GF-D8 (cell line): ENCODE data around the gene NFASC.

Experiments used
- DNase-seq: peaks from one replicate; lab custom pipeline; 2025; lab: John Stamatoyannopoulos, UW

The NFASC gene

GRCh38 chr1:205062895-205063294 is 192.2 kb downstream of the NFASC start:
- DNase-seq, result no peak

GRCh38 chr1:205064301-205064700 is 193.6 kb downstream of the NFASC start:
- no peak for DNase-seq

- no peak for DNase-seq
Observed at GRCh38 chr1:205064741-205065316, 194.2 kb downstream of the NFASC start.

- no peak for DNase-seq
Observed at GRCh38 chr1:205065666-205066065, 195.0 kb downstream of the NFASC start.

- DNase-seq, result no peak
Observed at GRCh38 chr1:205066141-205066818, 195.6 kb downstream of the NFASC start.

GRCh38 chr1:205067031-205067430 is 196.4 kb downstream of the NFASC start:
- DNase-seq, result no peak

- no peak for DNase-seq
Observed at GRCh38 chr1:205068001-205068400, 197.3 kb downstream of the NFASC start.

- DNase-seq, result no peak
Observed at GRCh38 chr1:205068457-205069040, 197.9 kb downstream of the NFASC start.

GRCh38 chr1:205069371-205070125 is 198.9 kb downstream of the NFASC start:
- no peak for DNase-seq

GRCh38 chr1:205071028-205071409 is 200.4 kb downstream of the NFASC start:
- DNase-seq, result no peak

- no peak for DNase-seq
Observed at GRCh38 chr1:205071801-205072200, 201.1 kb downstream of the NFASC start.

GRCh38 chr1:205072286-205072685 is 201.6 kb downstream of the NFASC start:
- no peak for DNase-seq
